Eye (tissue), 1 donor: ENCODE measurements around the gene DOCK3.
"Not testable (repeated sequence)": the region's sequence is repeated elsewhere in the genome, so short reads cannot be mapped to it uniquely, and the experiment has no call there.

Experiments used
- DNase-seq: peaks from one replicate; pipeline ENCODE4 v3.0.0-alpha.2; 2015

Gene DOCK3

DNA sequence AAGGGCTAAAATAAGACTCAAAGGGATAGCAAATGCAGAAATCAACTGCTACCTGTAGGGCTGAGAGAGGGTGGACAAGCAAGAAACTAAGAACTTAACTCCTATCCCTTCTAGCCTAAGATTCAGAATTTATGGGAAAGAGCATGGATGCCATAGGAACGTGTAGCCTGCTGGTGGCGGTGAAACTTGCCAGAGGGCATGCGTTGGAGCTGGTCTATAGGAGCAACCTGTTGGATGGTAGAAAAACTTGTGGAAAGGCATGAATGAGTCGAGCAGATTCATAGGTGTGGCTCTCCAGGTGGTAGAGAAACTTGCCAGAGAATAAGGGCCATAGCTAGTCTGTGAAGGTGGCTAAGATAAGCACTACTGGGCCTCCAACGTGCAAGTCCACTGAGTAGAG lies 137.2 kb downstream of the DOCK3 start:
- no peak for DNase-seq

DNA sequence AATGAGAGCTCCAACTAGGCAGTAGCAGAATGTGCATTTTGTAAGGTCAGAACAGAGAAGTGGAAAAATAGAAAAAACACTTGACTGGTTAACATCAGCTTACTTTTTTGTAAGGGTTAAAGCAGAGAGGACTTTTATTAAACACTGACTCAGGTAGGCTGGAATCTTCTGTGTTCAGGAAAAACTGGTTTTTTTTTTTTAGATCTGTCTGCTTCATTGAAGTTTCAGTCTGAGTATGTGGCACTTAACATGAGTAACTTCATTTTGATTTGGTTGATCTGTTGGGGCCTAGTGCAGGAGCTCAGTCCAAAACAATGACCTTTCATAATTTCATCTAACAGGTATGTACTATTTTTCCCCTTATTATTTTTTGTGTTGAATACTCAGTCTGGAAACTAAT lies 141.1 kb downstream of the DOCK3 start:
- peak; percentile 3 for DNase-seq

DNA sequence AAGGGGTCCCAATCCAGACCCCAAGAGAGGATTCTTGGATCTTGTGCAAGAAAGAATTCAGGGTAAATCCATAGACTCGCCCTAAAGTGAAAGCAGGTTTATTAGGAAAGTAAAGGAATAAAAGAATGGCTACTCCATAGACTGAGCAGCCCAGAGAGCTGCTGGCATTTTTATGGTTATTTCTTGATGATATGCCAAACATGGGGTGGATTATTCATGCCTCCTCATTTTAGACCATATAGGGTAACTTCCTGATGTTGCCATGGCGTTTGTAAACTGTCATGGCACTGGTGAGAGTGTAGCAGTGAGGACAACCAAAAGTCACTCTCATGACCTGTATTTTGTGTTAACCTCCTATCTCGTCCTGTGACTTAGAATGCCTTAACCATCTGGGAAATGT lies 142.2 kb downstream of the DOCK3 start:
- no peak for DNase-seq

DNA sequence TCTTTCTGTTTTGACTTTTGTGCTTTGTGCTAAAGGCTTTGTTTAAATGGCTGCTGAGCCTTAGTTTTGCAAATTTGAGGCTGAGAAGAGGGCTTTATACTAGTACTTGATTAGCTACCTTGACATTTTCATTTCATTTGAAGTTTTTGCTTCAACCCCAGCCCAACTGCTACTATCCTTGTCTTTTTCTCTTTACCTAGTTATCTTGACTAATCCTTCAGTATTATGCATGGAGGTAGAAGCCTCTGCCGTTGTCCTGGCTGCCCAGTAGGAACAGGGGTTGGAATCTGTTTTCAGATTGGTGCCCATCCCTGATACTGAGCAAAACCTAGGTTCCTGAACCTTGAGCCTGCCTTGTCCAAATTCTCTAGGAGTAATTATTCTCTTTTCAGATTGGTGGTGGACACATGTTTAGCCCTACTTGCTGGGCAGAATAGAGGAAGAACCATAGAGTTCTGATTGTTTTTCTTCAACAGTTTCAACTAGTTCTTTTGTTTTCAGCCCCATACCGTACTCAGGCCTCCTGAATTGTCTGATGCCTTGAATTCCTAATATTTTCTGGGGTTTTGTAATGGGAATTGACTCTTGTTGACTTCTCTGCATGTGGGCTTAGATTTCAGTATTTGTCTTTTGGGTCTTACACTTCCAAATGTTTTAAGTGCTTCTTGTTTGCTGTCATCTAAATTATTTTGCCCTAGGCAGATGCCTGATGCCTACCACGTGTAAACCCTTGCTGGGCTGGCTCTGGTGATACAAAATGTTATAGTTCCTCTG lies 143.2 kb downstream of the DOCK3 start:
- peak; percentile 10 for DNase-seq

DNA sequence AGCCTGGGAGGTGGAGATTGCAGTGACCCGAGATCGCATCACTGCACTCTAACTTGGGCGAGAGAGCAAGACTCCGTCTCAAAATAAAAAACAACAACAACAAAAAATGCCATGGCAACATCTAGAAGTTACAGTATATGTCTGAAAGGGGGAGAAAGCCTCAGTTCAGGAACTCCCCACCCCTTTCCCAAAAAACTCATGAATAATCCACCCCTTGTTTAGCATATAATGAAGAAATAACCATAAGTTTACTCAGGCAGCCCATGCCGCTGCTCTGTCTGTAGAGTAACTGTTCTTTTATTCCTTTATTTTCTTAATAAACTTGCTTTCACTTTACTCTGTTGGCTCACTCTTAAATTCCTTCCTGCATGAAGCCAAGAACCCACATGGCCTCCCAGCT lies 145.2 kb downstream of the DOCK3 start:
- no peak for DNase-seq

DNA sequence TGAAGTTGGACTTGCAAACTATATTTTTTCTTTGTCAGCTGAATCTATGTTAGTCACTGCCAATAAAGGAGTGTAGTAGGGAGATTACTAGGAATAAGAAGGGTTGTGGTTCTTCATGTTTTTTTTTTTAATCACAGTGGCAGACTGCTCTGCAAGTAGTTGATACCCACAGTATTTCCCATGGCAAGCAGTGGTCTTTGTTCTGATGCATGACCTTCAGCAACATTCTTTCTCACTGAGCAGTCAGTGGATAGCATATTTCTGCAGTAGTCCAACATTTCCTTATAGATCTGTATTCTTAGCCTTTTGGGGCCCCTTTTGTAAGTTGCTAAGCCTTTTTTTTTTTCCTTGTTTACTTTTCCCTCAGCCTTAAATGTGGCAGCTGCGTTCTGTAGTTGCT lies 151.1 kb downstream of the DOCK3 start:
- DNase-seq: no peak

DNA sequence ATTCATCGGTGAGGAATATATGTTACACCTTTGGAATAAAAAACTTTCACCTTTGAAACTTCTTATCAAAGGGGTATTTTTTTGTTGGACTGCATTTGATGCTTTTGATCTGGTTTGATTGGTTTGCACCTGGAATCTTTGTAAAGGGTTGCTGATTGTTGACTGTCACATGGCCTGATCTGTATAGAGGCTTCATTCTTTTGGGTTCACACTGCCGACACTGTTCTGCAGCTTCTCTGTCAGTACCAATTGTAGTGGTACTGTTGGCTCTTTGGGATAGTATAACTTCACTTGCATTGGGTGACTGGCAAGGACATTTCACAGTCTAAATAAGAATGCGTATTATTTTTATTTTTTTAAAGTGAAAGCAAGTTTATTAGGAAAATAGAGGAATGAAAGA lies 155.7 kb downstream of the DOCK3 start:
- no peak for DNase-seq

DNA sequence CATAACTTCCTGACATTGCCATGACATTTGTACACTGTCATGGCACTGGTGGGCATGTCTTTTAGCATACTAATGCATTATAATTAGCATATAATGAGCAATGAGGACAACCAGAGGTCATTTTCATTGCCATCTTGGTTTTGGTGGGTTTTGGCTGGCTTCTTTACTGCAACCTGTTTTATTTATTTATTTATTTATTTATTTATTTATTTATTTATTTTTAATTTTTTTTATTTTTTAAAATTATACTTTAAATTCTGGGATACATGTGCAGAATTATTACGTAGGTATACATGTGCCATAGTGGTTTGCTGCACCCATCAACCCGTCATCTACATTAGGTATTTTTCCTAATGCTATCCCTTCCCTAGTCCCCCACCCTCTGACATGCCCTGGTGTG lies 156.3 kb downstream of the DOCK3 start:
- not testable (repeated sequence) for DNase-seq

DNA sequence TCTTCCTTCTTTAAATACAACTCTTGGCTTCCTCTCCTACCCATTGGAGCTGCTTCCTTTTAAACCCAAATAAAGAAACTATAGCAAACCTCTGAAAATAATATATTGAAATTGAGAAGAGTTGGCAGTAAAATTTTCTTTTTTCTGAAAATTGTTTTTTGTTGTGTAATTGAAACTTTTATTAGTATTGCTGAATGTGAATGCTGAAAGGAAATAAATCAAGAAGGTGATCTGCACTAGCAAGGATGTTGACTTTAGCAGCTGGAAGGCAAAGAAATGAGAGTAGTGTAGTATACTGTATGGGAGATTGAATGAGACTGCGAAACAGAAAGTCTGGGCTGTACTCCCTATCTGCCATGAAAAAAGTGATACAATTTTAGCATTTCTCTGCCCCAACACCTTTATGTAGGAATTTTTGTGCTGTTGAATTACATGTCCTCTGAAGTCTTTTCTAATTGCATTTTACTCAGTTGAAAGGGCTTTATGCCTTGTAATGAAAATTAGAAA lies 166.3 kb downstream of the DOCK3 start:
- no peak for DNase-seq

DNA sequence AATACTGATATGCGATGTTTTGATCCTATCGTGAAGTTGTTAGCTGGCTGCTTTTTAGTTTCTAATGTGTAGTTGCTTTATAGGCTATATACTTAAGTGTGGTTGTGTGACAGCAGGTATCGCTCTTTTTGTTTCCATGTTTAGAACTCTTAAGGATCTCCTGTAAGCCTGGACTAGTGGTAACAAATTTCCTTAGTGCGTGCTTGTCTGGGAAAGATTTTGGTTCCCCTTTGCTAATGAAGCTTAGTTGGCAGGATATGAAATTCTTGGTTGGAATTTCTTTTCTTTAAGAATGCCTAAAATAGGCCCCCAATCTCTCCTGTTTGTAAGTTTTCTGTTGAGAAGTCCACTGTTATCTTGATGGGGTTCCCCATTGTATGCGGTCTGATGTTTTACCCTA lies 173.6 kb downstream of the DOCK3 start:
- no peak for DNase-seq

DNA sequence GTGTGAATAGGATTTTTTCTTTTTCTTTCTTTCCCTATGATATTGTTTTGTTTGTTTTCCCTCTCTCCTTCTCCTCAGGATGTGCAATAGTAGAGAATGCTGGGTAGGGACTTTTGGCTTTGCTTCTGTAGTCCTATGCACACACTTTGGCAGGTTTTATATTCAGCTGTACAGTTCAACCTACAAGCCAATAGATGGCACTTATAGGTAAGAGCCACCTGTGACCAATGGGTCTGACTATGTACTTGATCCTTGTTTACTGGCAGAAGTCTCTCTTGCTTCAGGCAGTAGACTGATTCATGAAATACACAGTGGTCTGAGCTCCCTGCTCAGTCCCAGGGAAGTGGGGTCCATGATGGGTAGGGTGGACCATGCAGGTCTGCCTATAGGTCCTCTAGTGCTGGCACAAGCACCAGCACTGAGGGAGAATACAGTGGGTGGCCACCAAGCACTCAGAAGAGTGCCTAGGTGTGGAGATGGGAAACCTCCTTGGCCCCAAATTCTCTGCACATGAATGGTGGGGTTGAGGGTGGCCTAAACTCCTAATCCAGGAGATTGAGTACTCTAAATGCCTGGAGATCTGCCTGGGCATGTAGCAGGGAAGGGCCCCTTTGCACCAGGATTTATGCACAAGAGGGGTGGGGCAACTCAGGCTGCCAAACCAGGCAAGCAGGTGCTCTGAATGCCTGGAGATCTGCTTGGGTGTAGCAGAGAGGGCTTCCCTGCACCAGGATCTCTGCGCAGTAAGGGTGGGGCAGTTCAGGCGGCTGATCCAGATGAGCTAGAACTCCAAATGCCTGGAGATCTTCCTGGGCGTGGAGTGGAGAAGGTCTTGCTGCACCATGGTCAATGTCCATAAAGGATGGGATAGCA lies 176.1 kb downstream of the DOCK3 start:
- DNase-seq: no peak

DNA sequence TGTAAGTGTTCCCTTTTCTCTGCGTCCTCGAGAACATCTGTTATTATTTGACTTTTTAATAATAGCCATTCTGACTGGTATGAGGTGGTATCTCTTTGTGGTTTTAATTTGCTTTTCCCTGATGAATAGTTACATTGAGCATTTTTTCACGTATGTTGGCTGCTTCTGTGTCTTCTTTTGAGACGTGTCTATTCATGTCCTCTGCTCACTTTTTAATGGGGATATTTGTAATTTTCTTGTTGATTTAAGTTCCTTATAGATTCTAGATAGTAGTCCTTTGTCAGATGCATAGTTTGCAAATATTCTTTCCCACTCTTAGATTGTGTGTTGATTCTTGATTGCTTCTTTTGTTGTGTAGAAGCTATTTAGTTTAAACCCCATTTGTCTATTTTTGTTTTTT lies 179.2 kb downstream of the DOCK3 start:
- DNase-seq: no peak

DNA sequence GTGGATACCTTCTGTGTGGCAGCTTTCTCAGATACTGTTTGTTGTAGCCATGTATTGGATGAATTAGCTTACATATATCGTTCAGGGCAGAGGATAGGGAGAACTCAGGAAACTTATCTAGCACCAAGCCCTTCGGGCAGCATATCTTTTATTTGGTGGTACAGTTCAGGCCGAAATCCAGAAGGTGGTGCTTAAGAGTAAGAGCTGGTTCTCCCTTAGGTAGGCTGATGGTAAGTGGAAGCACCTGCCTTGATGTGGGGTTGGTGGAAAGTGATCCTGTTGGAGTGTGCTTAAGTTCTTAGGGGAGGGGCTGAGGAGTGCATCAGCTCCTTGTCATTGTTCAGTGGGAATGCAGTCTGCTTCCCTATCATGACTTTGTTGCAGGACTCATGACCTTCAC lies 187.5 kb downstream of the DOCK3 start:
- DNase-seq: no peak

DNA sequence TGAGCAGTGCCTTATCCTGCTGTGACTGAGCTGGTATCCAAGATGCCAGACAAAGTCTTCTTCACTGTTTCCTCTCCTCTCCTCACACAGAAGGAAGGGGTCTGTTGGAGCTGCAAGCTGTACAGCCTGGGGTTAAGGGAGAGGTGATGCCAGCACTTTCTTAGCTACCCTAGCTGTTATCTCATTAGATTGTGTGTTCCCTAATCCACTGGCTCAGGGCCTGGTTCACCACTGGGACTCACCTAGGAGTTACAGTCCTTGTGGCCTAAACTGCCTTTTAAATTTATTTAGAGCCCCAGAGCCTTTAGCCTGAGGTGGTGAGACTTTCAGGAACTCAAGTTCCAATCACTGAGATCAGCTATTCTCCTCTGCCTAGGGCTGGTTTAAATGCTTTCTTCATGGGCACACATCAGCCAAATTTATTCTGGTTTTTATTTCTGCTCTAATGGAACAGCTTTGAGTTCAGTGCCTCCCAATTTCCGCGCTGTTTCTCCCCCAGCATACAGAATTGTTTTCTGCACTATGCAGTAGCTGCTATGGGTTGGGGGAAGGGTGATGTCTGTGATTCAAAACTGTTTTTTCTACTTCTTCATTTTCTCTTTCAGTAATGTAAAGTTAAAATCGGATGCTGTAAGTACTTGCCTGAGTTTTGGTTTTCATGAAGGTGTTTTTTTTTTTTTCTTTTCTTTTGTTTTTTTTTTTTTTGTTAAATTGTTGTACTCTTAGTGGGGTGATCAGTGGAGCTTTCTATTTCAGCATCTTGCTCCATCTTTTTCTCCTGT lies 198.8 kb downstream of the DOCK3 start:
- DNase-seq: no peak

DNA sequence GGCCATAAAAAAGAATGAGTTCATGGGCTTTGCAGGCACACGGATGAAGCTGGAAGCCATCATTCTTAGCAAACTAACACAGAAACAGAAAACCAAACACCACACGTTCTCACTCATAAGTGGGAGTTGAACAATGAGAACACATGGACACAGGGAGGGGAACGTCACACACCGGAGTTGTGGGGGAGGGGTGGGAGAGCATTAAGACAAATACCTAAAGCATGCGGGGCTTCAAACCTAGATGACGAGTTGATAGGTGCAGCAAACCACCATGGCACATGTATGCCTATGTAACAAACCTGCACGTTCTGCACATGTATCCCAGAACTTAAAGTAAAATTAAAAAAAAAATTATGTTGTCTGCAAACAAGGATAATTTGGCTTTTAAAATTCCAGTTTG lies 200.1 kb downstream of the DOCK3 start:
- DNase-seq: not testable (repeated sequence)

DNA sequence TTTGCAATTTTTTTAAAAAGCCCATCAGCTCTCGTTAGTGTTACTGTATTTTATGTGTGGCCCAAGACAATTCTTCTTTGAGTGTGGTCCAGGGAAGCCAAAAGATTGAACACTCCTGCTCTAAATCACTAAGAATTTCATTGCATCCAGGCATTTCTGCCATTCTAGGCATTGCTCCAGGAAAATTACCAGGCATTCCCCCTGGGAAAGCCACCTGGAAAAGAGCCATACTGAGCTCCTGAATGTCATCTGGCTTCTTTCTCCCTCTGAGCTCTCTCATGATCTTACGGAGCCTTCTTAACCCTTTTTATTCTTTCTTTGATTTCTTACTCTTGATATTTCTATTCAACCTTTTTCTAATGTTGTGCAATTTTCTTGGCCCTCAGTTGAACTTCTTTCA lies 202.2 kb downstream of the DOCK3 start:
- no peak for DNase-seq

DNA sequence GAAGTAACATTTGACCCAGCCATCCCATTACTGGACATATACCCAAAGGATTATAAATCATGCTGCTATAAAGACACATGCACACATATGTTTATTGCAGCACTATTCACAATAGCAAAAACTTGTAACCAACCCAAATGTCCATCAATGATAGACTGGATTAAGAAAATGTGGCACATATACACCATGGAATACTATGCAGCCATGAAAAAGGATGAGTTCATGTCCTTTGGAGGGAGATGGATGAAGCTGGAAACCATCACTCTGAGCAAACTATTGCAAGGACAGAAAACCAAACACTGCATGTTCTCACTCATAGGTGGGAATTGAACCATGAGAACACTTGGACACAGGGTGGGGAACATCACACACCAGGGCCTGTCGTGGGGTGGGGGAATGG lies 208.0 kb downstream of the DOCK3 start:
- not testable (repeated sequence) for DNase-seq

DNA sequence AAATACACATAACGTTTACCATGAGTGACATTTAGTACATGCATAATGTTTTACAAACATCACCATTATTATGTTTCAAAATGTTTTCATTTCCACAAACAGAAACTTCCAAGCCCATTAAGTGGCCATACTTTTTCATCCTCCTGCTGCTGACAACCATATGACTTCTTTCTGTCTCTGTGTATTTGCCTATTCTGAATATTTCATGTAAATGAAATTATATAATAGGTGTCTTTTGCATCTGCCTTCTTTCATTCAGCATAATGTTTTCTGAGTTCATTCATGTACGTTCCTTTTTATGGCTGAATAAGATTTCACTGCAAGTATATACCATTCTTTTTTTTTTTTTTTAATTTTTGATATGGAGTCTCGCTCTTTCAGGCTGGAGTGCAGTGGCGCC lies 209.0 kb downstream of the DOCK3 start:
- no peak for DNase-seq

DNA sequence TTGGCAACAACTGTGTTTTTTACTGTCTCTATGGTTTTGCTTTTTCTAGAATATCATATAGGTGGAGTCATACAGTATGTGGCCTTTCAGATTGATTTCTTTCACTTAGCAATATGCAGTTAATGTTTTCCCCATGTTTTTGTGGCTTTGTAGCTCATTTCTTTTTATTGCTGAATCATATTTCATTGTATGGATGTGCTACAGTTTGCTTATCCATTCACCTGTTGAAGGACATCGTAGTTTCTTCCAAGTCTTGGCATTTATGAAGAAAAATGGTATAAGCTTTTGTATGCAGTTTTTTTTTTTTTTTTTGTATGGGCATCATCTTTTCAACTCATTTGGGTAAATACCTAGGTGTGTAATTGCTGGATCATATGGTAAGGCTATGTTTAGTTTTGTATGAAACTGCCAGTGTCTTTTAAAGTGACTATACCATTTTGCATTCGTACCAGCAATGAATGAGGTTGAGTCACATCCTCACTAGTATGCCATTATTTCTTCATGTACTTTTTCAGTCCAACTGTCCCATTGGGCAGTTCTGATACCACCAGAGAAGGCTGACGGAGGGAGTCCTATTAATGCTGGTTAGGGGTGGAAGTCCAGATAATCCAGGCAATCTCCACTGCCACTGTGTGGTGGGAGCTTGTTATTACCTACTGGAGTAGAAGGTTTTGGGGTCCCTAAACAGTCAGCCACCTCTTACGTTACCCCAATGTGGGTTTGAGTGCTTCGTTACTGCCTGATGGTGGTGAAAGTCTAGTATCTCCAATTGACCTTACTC lies 210.5 kb downstream of the DOCK3 start:
- peak; percentile 14 for DNase-seq

DNA sequence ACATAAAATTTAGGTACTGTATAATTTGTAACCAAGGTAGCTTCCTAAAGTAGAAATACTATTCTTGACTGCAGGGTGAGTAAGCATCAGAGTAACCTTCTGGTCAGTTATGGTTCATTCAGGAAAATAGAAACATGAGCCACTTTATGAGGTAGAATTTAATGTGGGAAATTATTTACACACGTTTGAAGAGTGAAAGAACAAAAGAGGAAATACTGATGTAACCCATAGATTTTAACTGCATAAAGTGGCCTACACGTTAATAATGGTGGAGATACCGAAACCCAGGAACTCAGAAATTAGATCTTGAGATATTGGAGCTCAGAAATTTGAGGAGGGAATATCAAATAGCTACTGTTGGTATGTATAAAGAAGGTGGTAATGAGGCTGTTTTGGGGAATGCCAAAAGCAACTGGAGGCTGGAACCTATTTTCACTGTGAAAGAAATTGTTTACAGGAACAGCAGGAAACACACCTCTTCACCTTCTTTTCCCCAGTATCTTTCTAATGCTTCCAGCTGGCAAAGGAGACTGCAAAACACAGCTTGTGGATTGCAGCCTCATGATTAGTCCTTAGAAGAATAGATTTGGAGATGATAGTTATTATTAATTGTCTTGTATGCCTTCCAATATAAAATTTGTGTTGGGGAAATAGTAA lies 216.1 kb downstream of the DOCK3 start:
- DNase-seq: no peak

DNA sequence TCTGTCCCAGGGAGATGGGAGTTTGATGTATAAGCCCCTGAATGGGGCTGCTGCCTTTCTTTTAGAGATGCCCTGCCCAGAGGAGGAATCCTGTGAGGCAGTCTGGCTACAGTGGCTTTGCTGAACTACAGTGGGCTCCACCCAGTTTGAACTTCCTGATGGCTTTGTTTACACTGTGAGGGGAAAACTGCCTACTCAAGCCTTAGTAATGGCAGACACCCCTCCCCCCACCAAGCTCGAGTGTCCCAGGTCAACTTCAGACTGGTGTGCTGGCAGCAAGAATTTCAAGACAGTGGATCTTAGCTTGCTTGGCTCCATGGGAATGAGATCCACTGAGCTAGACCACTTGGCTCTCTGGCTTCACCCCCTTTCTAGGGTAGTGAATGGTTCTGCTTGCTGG lies 226.4 kb downstream of the DOCK3 start:
- not testable (repeated sequence) for DNase-seq

DNA sequence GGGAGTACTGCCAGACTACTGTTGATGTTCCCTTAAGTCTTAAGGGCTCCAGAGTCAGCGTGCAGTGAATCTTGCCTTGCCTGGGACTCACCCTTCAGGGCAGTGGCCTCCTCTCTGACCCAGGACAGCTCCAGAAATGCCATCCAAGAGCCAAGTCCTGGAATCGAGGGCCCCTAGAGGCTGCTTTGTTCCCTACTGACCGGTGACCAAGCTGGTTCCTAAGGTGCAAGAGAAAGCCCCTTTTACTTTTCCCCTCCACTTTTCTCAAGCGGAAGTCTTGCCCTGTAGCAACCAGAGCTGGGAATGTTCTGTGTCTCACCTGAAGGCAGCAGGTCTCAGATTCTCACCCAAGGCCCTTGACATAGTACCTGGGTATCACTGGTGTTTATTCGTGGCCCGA lies 238.0 kb downstream of the DOCK3 start:
- DNase-seq: no peak
